Neural progenitor cell (in vitro differentiated cells): ENCODE results near the gene ELMOD2.

Source experiments
- EZH2 ChIP-seq: fragments of 200-600 bp; sonication (generic); IDR thresholded peaks from 2 replicates; pipeline ENCODE4 v1.6.1; 2017; ENCODE audit warnings: antibody characterized with exemption, mild to moderate bottlenecking, moderate library complexity
- EZH2phosphoT487 ChIP-seq: fragments of 200-600 bp; sonication (generic); IDR thresholded peaks from 2 replicates; pipeline ENCODE4 v1.6.1; 2017; ENCODE audit warnings: antibody characterized with exemption
- TF ChIP-seq, protein P1 (sequence below): fragments of 200-600 bp; sonication (generic); IDR thresholded peaks from 2 replicates; pipeline ENCODE4 v1.5.1; 2017; ENCODE audit warnings: antibody characterized with exemption, mild to moderate bottlenecking

DNA sequence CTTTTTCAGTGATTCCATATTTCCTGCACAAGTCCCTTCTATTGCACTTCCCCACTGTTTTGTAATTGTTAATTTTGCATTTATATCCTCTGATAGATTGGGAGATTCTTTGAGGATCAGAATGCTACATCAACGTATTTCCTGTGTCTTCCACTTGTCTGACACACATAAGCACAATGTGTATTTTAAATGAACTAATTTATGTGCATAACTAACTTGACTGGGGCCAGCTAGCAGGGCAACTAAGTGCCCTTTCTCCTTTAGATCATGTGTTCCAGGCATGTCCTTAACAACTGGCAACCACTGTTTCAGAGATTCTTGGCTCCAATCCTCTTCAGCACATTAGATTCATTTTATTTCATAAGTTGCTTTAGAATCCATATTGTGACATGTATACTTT lies 60.5 kb downstream of the ELMOD2 start:
- TF ChIP-seq, protein P1, sequence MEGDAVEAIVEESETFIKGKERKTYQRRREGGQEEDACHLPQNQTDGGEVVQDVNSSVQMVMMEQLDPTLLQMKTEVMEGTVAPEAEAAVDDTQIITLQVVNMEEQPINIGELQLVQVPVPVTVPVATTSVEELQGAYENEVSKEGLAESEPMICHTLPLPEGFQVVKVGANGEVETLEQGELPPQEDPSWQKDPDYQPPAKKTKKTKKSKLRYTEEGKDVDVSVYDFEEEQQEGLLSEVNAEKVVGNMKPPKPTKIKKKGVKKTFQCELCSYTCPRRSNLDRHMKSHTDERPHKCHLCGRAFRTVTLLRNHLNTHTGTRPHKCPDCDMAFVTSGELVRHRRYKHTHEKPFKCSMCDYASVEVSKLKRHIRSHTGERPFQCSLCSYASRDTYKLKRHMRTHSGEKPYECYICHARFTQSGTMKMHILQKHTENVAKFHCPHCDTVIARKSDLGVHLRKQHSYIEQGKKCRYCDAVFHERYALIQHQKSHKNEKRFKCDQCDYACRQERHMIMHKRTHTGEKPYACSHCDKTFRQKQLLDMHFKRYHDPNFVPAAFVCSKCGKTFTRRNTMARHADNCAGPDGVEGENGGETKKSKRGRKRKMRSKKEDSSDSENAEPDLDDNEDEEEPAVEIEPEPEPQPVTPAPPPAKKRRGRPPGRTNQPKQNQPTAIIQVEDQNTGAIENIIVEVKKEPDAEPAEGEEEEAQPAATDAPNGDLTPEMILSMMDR = no peak
- TF ChIP-seq EZH2 (no peak), EZH2phosphoT487 (no peak)
